Panc1 (cell line): ENCODE data around the gene DDX46. TPM values are rescaled to one million over a fixed set of nuclear protein-coding genes. Genes with fewer than 3 reads are reported as not detected.

Source experiments
- ATAC-seq: fragments of 200-7000 bp; cut with Tn5 transposase; 2 replicates; pipeline ENCODE4 v1.9.1; 2020; ENCODE audit warnings: mild to moderate bottlenecking, moderate library complexity
- BruUV-seq: library from RNA; stranded (reverse); fragments of 400-500 nt; replicated peaks from 2 replicates; lab custom pipeline; 2021; lab: Mats Ljungman, UMichigan
- CTCF ChIA-PET: fragments of 300-600 bp; sonication (Branson Sonifier 250); formaldehyde crosslinking; loops from one replicate; lab custom pipeline; 2022; ENCODE audit warnings: antibody characterized with exemption; lab: Charles Lee
- POLR2A ChIA-PET: fragments of 300-600 bp; sonication (Branson Sonifier 250); formaldehyde crosslinking; loops from one replicate; lab custom pipeline; 2022; ENCODE audit warnings: antibody characterized with exemption; lab: Charles Lee
- DNase-seq: peaks from one replicate; pipeline ENCODE4 v3.0.0-alpha.2; 2010; ENCODE audit warnings: low read depth, low spot score
- H3K27ac ChIP-seq: 2 replicates; pipeline ENCODE4 v1.5.1; 2011; ENCODE audit warnings: mild to moderate bottlenecking, low read length, inconsistent platforms
- H3K27me3 ChIP-seq: fragments of 200-500 bp; sonication (Bioruptor generic); 2 replicates; pipeline ENCODE4 v1.6.0; 2014; ENCODE audit warnings: low read length, inconsistent platforms; ENCODE audit not compliant: control insufficient read depth, insufficient read depth
- H3K36me3 ChIP-seq: fragments of 200-500 bp; sonication (Bioruptor generic); 2 replicates; pipeline ENCODE4 v1.5.1; 2014; ENCODE audit warnings: inconsistent platforms, mild to moderate bottlenecking, low read length, moderate library complexity; ENCODE audit not compliant: control insufficient read depth, insufficient read depth
- H3K4me1 ChIP-seq: 2 replicates; pipeline ENCODE4 v1.5.1; 2011; ENCODE audit warnings: inconsistent platforms, mild to moderate bottlenecking, low read length, moderate library complexity; ENCODE audit not compliant: control insufficient read depth, insufficient read depth
- H3K4me3 ChIP-seq, 2 experiments: 2 replicates each; pipeline ENCODE4 v1.5.1; 2011 to 2012; ENCODE audit warnings: low read depth in 2 of 2, low read length in 2 of 2, mild to moderate bottlenecking in 2 of 2, inconsistent platforms in 1 of 2, moderate library complexity in 1 of 2
- H3K9me3 ChIP-seq: fragments of 200-500 bp; sonication (Bioruptor generic); 2 replicates; pipeline ENCODE4 v1.5.1; 2014; ENCODE audit warnings: low read depth, mild to moderate bottlenecking, inconsistent platforms, low read length, moderate library complexity; ENCODE audit not compliant: control insufficient read depth, insufficient read depth
- POLR2AphosphoS5 ChIP-seq: IDR thresholded peaks from 2 replicates; pipeline ENCODE4 v1.6.1; 2012; ENCODE audit warnings: mild to moderate bottlenecking, low read depth, low read length, moderate library complexity
- REST ChIP-seq, 2 experiments: IDR thresholded peaks; 2 replicates each; pipeline ENCODE4 v1.6.1; 2011 to 2012; ENCODE audit warnings: low read depth in 2 of 2, control low read depth in 1 of 2, low read length in 1 of 2, mild to moderate bottlenecking in 1 of 2, moderate library complexity in 1 of 2; ENCODE audit not compliant: insufficient read depth in 1 of 2
- SIN3A ChIP-seq: IDR thresholded peaks from 2 replicates; pipeline ENCODE4 v1.6.1; 2012; ENCODE audit warnings: low read depth, mild to moderate bottlenecking, low read length, moderate library complexity, borderline replicate concordance; ENCODE audit not compliant: insufficient read depth
- TCF7L2 ChIP-seq: IDR thresholded peaks from 2 replicates; pipeline ENCODE4 v1.6.1; 2011; ENCODE audit warnings: mild to moderate bottlenecking, low read depth, low read length, inconsistent platforms
- in situ Hi-C: cut with HindIII; loops from 2 replicates; pipeline ENCODE4 v1.10.0; 2016; ENCODE audit warnings: low sequenced_read_pairs, low pct_unique_long_range_greater_than_20kb
- intact Hi-C: fragments of 100-400 bp; cut with micrococcal nuclease; formaldehyde crosslinking; loops from one replicate; pipeline ENCODE4 v1.10.0; 2022; ENCODE audit not compliant: unreplicated experiment
- total RNA-seq: library from RNA; stranded (reverse); gene quantifications from one replicate; pipeline ENCODE4 v1.2.1, GENCODE V29; 2021; ENCODE audit not compliant: unreplicated experiment
- TF ChIP-seq, protein P1 (sequence below): fragments of 450-650 bp; IDR thresholded peaks from 2 replicates; pipeline ENCODE4 v1.5.1; 2017; ENCODE audit warnings: mild to moderate bottlenecking

Gene DDX46
- total RNA-seq, 1 experiment from 2014 or later = 90.8 TPM

- ChIA-PET CTCF (no interaction called here), POLR2A (no interaction called here)
- TF ChIP-seq, protein P1, sequence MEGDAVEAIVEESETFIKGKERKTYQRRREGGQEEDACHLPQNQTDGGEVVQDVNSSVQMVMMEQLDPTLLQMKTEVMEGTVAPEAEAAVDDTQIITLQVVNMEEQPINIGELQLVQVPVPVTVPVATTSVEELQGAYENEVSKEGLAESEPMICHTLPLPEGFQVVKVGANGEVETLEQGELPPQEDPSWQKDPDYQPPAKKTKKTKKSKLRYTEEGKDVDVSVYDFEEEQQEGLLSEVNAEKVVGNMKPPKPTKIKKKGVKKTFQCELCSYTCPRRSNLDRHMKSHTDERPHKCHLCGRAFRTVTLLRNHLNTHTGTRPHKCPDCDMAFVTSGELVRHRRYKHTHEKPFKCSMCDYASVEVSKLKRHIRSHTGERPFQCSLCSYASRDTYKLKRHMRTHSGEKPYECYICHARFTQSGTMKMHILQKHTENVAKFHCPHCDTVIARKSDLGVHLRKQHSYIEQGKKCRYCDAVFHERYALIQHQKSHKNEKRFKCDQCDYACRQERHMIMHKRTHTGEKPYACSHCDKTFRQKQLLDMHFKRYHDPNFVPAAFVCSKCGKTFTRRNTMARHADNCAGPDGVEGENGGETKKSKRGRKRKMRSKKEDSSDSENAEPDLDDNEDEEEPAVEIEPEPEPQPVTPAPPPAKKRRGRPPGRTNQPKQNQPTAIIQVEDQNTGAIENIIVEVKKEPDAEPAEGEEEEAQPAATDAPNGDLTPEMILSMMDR = no peak
- no peak for TF ChIP-seq REST (IDR thresholded peaks at IDR 0.05; ENCODE audit: insufficient read depth in 1 of 2, low read depth in 2 of 2, low read length in 1 of 2)
- no peak overlapping the region for H3K27ac ChIP-seq
- H3K4me3 ChIP-seq = no peak overlapping the region
- peaks cover 39% of the 10 kb centered on the region for H3K36me3 ChIP-seq
- ATAC-seq = no peak
- no peaks in the 10 kb centered on the region for H3K27me3 ChIP-seq
- in situ Hi-C loops (no loop called here), intact Hi-C loops (no loop called here)
- H3K4me1 ChIP-seq = no peaks in the 10 kb centered on the region
- H3K9me3 ChIP-seq = no peaks in the 10 kb centered on the region
- DNase-seq = no peak
- no TSS peak for BruUV-seq
These were observed 35.5 kb downstream of the DDX46 start for GRCh38 chr5:134794082-134794481.

- intact Hi-C loops = no loop called here
- H3K4me1 ChIP-seq = no peaks in the 10 kb centered on the region
- H3K27ac ChIP-seq = no peak overlapping the region
- in situ Hi-C loops = no loop called here
- ATAC-seq = no peak
- BruUV-seq = no TSS peak
- H3K27me3 ChIP-seq = no peaks in the 10 kb centered on the region
- CTCF ChIA-PET = no interaction called here
- H3K36me3 ChIP-seq = peaks cover 31% of the 10 kb centered on the region
- TF ChIP-seq TCF7L2 (no peak), REST (IDR thresholded peaks at IDR 0.05; ENCODE audit: insufficient read depth in 1 of 2, low read depth in 2 of 2, low read length in 1 of 2) (no peak), SIN3A (no peak), POLR2AphosphoS5 (no peak)
- TF ChIP-seq, protein P1 = no peak
- POLR2A ChIA-PET = no interaction called here
- no peak overlapping the region for H3K4me3 ChIP-seq
- no peak for DNase-seq
- H3K9me3 ChIP-seq = no peaks in the 10 kb centered on the region
These were observed 36.2 kb downstream of the DDX46 start for GRCh38 chr5:134794819-134795218.
